ENCODE results near the gene GANC. TPM values are rescaled to one million over a fixed set of nuclear protein-coding genes. Genes with fewer than 3 reads are reported as not detected.

GANC gene
- polyA plus RNA-seq, 2 of the 4 experiments (the other 2 are of a cell fraction): 8.0 to 9.4 TPM

GRCh38 chr15:42253300-42253699 lies 19.7 kb upstream of the GANC start (continued):
- TF ChIP-seq HMGXB4 (CRISPR knock-in tag; IDR thresholded peaks at IDR 0.05; ENCODE audit: borderline replicate concordance): no peak
- TF ChIP-seq POLR2AphosphoS2 (conservative IDR thresholded peaks at IDR 0.05; ENCODE audit: low read length): no peak
- TF ChIP-seq BHLHE40 (IDR thresholded peaks at IDR 0.05; ENCODE audit: low read depth, low read length): no peak
- TF ChIP-seq HDAC2 (IDR thresholded peaks at IDR 0.05): no peak
- TF ChIP-seq ELK1 (IDR thresholded peaks at IDR 0.05; ENCODE audit: low read depth, low read length): no peak
- TF ChIP-seq BCL3 (IDR thresholded peaks at IDR 0.05): no peak
- TF ChIP-seq JUN (IDR thresholded peaks at IDR 0.05): no peak

GRCh38 chr15:42264795-42265194 lies 8.2 kb upstream of the GANC start:
- no peaks in the 10 kb centered on the region for H3K4me1 ChIP-seq
- H3K4me2 ChIP-seq: no peak overlapping the region
- no peaks in the 10 kb centered on the region for H3K9me3 ChIP-seq
- ChIA-PET POLR2A (interaction anchor here (1.5 kb wide), 1 partner anchor 9 kb away, joined by 6 read pairs; the partner anchor contains the start of genes GANC and TMEM87A), CTCF (interaction anchor here (0.7 kb wide), 1 partner anchor 116 kb away, joined by 5 read pairs; no protein-coding TSS in a partner anchor)
- no peak overlapping the region for H3K4me3 ChIP-seq
- FAIRE-seq (no peak), DNase-seq (ENCODE audit: low read depth in 1 of 2, low spot score in 1 of 2) (no peak), ATAC-seq (no peak)
- 97% methylated on average over 5 of the region's 5 CpGs for WGBS (ENCODE audit: missing lambda C conversion rate)
- no peak overlapping the region for H3K27ac ChIP-seq
- TF ChIP-seq CBX8 (IDR thresholded peaks at IDR 0.05) (no peak), SMC3 (IDR thresholded peaks at IDR 0.05) (no peak), ZFP36 (IDR thresholded peaks at IDR 0.05; ENCODE audit: borderline replicate concordance, partially characterized antibody) (no peak), KDM5A (IDR thresholded peaks at IDR 0.05) (no peak)

- ChIA-PET CTCF (no interaction called here), POLR2A (no interaction called here)
- Histone ChIP-seq H3K4me1 (0 out of 3 replicates have a peak, but pooled peaks cover 9% of the 10 kb centered on the region), H3K27ac (no peak overlapping the region), H3K9me3 (no peaks in the 10 kb centered on the region), H3K4me2 (no peak overlapping the region), H3K4me3 (no peak overlapping the region)
- TF ChIP-seq NPAS2 (CRISPR knock-in tag; IDR thresholded peaks at IDR 0.05; ENCODE audit: borderline replicate concordance) (no peak), EHMT2 (IDR thresholded peaks at IDR 0.05; ENCODE audit: low read depth) (no peak), RARB (CRISPR knock-in tag; IDR thresholded peaks at IDR 0.05) (no peak), MYC (IDR thresholded peaks at IDR 0.05; ENCODE audit: borderline replicate concordance, low read length) (no peak), POLR2AphosphoS2 (conservative IDR thresholded peaks at IDR 0.05; ENCODE audit: low read length) (no peak), FOSL2 (IDR thresholded peaks at IDR 0.05) (no peak), FOSL2 (CRISPR knock-in tag; IDR thresholded peaks at IDR 0.05) (no peak), HES2 (IDR thresholded peaks at IDR 0.05) (no peak), PHF8 (IDR thresholded peaks at IDR 0.05; ENCODE audit: borderline replicate concordance, low read depth) (no peak), HOXA7 (CRISPR knock-in tag; IDR thresholded peaks at IDR 0.05) (no peak), CHD4 (IDR thresholded peaks at IDR 0.05; ENCODE audit: borderline replicate concordance) (no peak), SREBF2 (IDR thresholded peaks at IDR 0.05) (no peak), RAD21 (conservative IDR thresholded peaks at IDR 0.05 in 1 of 2, IDR thresholded peaks at IDR 0.05 in 1 of 2) (no peak), HOXB5 (CRISPR knock-in tag; IDR thresholded peaks at IDR 0.05) (no peak), EP300 (IDR thresholded peaks at IDR 0.05) (no peak), TP53 (CRISPR knock-in tag; IDR thresholded peaks at IDR 0.05) (no peak), POLR2A (IDR thresholded peaks at IDR 0.05; ENCODE audit: low read length) (no peak), SMC3 (IDR thresholded peaks at IDR 0.05) (no peak), ZFP36 (IDR thresholded peaks at IDR 0.05; ENCODE audit: borderline replicate concordance, partially characterized antibody) (no peak)
- DNase-seq (ENCODE audit: low read depth in 1 of 2, low spot score in 1 of 2) (no peak), FAIRE-seq (no peak), ATAC-seq (no peak)
Measured at GRCh38 chr15:42267286-42267685, 5.7 kb upstream of the GANC start.

All from A549 (cell line).